Erythroblast (primary cell): ENCODE measurements around the gene RELN.

Experiments
- GATA1 ChIP-seq: IDR thresholded peaks from 2 replicates; pipeline ENCODE4 v1.6.1; 2011; ENCODE audit warnings: low read depth, mild to moderate bottlenecking, control low read depth, low read length, moderate library complexity
- POLR2A ChIP-seq: IDR thresholded peaks from 2 replicates; pipeline ENCODE4 v1.6.1; 2011; ENCODE audit warnings: mild to moderate bottlenecking, low read length

GRCh38 chr7:103855671-103856070, 133.8 kb downstream of the RELN start:
- TF ChIP-seq GATA1 (no peak), POLR2A (no peak)
